ENCODE results near the gene ZNF3. TPM values are rescaled to one million over a fixed set of nuclear protein-coding genes. Genes with fewer than 3 reads are reported as not detected.

The ZNF3 gene
- total and polyA plus RNA-seq, 2 donors from 2014 or later, result 15.8 to 30.8 TPM

- DNase-seq (peak in 1 of 5 donors; percentile 78), FAIRE-seq (no peak)
- H3K9me3 ChIP-seq (ENCODE audit: control insufficient read depth in 2 of 3, insufficient read depth in 1 of 3, low read length in 3 of 3), result no peaks in the 10 kb centered on the region
- H3K4me1 ChIP-seq (ENCODE audit: control insufficient read depth in 2 of 3, insufficient read depth in 2 of 3, low read depth in 1 of 3, low read length in 3 of 3), result no peaks in the 10 kb centered on the region
- no peak overlapping the region for H3K4me3 ChIP-seq (ENCODE audit: low read length in 3 of 3)
- H3K27me3 ChIP-seq (ENCODE audit: control insufficient read depth, insufficient read depth, low read length), result no peaks in the 10 kb centered on the region
- TF ChIP-seq CTCF (IDR thresholded peaks at IDR 0.05; ENCODE audit: borderline replicate concordance, extremely low read depth, insufficient read depth), result no peak
- H3K27ac ChIP-seq (ENCODE audit: low read depth in 2 of 2, low read length in 2 of 2), result no peak overlapping the region
- H3K9ac ChIP-seq (ENCODE audit: low read length in 3 of 3), result no peak overlapping the region
- intact Hi-C loops (cut with DNase I), result no loop called here
- peaks cover 0 to 20% (median 7%) of the 10 kb centered on the region in 3 donors for H3K36me3 ChIP-seq (ENCODE audit: control insufficient read depth in 2 of 3, insufficient read depth in 3 of 3, low read length in 3 of 3)
Measured at GRCh38 chr7:100107125-100107737, 25.7 kb upstream of the ZNF3 start.

- H3K27ac ChIP-seq (ENCODE audit: low read depth in 2 of 2, low read length in 2 of 2), result no peak overlapping the region
- no peaks in the 10 kb centered on the region for H3K27me3 ChIP-seq (ENCODE audit: control insufficient read depth, insufficient read depth, low read length)
- peaks cover 0 to 20% (median 7%) of the 10 kb centered on the region in 3 donors for H3K36me3 ChIP-seq (ENCODE audit: control insufficient read depth in 2 of 3, insufficient read depth in 3 of 3, low read length in 3 of 3)
- H3K9me3 ChIP-seq (ENCODE audit: control insufficient read depth in 2 of 3, insufficient read depth in 1 of 3, low read length in 3 of 3), result no peaks in the 10 kb centered on the region
- peak in 1 of 5 donors; percentile 65 for DNase-seq
- H3K9ac ChIP-seq (ENCODE audit: low read length in 3 of 3), result no peak overlapping the region
- intact Hi-C loops (cut with DNase I), result no loop called here
- no peak for TF ChIP-seq CTCF (IDR thresholded peaks at IDR 0.05; ENCODE audit: borderline replicate concordance, extremely low read depth, insufficient read depth)
- no peak overlapping the region for H3K4me3 ChIP-seq (ENCODE audit: low read length in 3 of 3)
- FAIRE-seq, result no peak
- no peaks in the 10 kb centered on the region for H3K4me1 ChIP-seq (ENCODE audit: control insufficient read depth in 2 of 3, insufficient read depth in 2 of 3, low read depth in 1 of 3, low read length in 3 of 3)
Measured at GRCh38 chr7:100106633-100107032, 25.1 kb upstream of the ZNF3 start.

GRCh38 chr7:100105534-100105933, 24.0 kb upstream of the ZNF3 start:
- FAIRE-seq, result no peak
- no peak for DNase-seq

More at GRCh38 chr7:100105534-100105933, 24.0 kb upstream of the ZNF3 start:
- Histone ChIP-seq H3K9me3 (ENCODE audit: control insufficient read depth in 2 of 3, insufficient read depth in 1 of 3, low read length in 3 of 3) (no peaks in the 10 kb centered on the region), H3K27me3 (ENCODE audit: control insufficient read depth, insufficient read depth, low read length) (no peaks in the 10 kb centered on the region), H3K4me1 (ENCODE audit: control insufficient read depth in 2 of 3, insufficient read depth in 2 of 3, low read depth in 1 of 3, low read length in 3 of 3) (no peaks in the 10 kb centered on the region), H3K4me3 (ENCODE audit: low read length in 3 of 3) (no peak overlapping the region), H3K9ac (ENCODE audit: low read length in 3 of 3) (no peak overlapping the region), H3K36me3 (ENCODE audit: control insufficient read depth in 2 of 3, insufficient read depth in 3 of 3, low read length in 3 of 3) (peaks cover 0 to 20% (median 2%) of the 10 kb centered on the region in 3 donors), H3K27ac (ENCODE audit: low read depth in 2 of 2, low read length in 2 of 2) (no peak overlapping the region)
- intact Hi-C loops (cut with DNase I), result no loop called here
- TF ChIP-seq CTCF (IDR thresholded peaks at IDR 0.05; ENCODE audit: borderline replicate concordance, extremely low read depth, insufficient read depth), result no peak
